Large intestine (tissue), 3 donors: ENCODE data around the gene DAAM1. TPM values are rescaled to one million over a fixed set of nuclear protein-coding genes. Genes with fewer than 3 reads are reported as not detected.

Experiments used
- DNase-seq, 2 donors: peaks; one replicate each; pipeline versions ENCODE4 v3.0.0 to v3.0.0-alpha.2; 2013
- H3K27ac ChIP-seq: one replicate; pipeline ENCODE4 v1.5.1; 2013; ENCODE audit warnings: low read length
- H3K27me3 ChIP-seq: 2 replicates; pipeline ENCODE4 v1.6.1; 2013; ENCODE audit warnings: low read length; ENCODE audit not compliant: control insufficient read depth, insufficient read depth
- H3K36me3 ChIP-seq: 2 replicates; pipeline ENCODE4 v1.6.1; 2013; ENCODE audit warnings: low read length; ENCODE audit not compliant: control insufficient read depth, insufficient read depth
- H3K4me1 ChIP-seq: one replicate; pipeline ENCODE4 v1.6.1; 2013; ENCODE audit warnings: low read length; ENCODE audit not compliant: control insufficient read depth, insufficient read depth
- H3K4me3 ChIP-seq: one replicate; pipeline ENCODE4 v1.5.1; 2013; ENCODE audit warnings: low read length
- H3K9me3 ChIP-seq: one replicate; pipeline ENCODE4 v1.6.1; 2013; ENCODE audit warnings: mild to moderate bottlenecking, low read depth, low read length, moderate library complexity; ENCODE audit not compliant: control insufficient read depth
- WGBS: methylation state at CpG from one replicate; pipeline ENCODE4 v1.1.5; 2013; ENCODE audit warnings: low lambda C conversion rate; ENCODE audit not compliant: insufficient coverage; 5-methylcytosine and 5-hydroxymethylcytosine counted together
- polyA plus RNA-seq: library from polyadenylated mRNA; unstranded; fragments of 120-200 nt; gene quantifications from one replicate; pipeline ENCODE4 v1.2.1, GENCODE V29; 2013

DAAM1 gene
- polyA plus RNA-seq, 1 donor = 37.9 TPM

DNA sequence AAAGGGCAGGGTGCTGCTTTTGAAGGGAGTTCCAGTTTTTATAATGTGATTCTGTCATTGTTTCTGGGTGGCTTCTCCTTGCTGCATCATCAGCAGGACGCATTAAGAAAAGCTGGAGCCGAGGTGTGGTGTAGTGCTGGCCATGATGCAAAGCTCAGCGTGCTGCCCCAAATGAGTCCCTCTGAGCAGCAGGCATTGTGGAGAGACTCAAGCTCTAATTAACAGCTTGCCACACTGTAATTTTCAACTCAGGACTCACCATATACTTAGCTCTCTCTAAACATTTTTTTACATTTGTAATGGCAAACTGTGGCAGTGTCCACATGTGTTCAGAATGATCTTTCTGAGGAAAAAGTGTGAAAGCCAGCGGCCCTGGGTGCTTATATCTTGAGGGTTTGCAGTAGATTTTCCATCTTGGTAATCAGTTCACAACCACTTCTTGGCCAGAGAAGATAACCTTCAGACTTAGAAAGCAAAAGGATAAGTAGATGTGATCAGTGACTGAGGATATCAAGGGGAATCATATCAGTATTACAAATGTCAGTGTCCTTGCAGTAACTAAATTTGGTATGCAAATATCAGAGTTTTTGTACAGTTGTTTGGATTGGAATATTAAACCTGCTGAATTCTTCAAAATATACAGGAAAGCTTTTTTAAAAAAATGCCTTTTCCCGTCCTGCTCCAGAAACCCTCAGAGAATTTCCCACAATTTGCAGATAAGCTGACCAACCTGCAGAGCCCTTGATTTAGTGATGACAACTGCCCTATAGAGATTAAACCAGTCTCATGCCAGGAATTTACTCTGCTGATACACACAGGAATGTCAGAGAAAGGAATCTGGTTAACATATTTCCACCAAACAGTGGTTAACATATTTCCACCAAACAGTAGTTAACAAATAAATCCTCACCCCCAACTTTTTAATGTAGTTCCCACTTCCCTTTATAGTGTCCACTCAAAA lies 63.6 kb downstream of the DAAM1 start:
- Histone ChIP-seq H3K36me3 (no peaks in the 10 kb centered on the region), H3K4me1 (peaks cover 10% of the 10 kb centered on the region), H3K4me3 (no peak overlapping the region), H3K27me3 (no peaks in the 10 kb centered on the region), H3K27ac (no peak overlapping the region), H3K9me3 (no peaks in the 10 kb centered on the region)
- DNase-seq = no peak
- no CpG with 5 or more reads among the region's 5 CpGs for WGBS

DNA sequence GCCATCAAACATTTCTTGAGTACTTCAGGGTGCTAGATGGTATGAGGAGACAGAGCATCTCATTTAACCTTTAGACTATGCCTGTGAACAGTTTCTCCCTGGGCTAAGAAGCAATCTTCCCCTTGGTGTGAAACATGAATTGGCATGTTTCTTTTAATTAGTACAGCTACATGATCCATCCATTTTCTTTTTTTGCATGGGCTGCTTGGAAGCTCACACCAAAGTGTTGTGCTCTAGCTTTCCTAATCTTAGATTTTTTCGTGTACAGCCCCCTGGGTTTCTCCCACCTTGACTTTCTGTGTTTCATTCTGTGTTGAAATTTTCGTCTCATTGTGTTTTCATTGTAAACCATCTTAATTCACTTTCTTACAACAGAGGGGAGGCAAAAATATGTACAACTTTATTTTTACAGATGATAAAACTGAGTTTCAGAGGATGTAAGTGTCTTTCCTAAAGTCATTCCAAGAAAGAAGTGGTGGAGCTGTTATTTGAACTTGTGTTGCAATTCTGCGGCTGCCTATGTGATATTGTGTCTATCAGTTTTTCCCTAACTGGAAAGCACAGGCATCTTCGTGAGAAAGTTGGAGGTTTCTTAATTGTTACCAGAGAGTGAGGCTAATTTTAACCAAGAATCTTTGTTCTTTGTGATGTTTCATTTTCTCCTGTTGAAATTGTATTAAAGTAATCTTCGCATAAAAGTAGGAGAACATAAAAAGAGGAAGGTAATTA lies 64.5 kb downstream of the DAAM1 start:
- Histone ChIP-seq H3K36me3 (no peaks in the 10 kb centered on the region), H3K4me3 (no peak overlapping the region), H3K4me1 (peaks cover 10% of the 10 kb centered on the region), H3K27me3 (no peaks in the 10 kb centered on the region), H3K27ac (no peak overlapping the region), H3K9me3 (no peaks in the 10 kb centered on the region)
- DNase-seq = no peak
- WGBS = 90% methylated on average over 3 of the region's 5 CpGs

- H3K36me3 ChIP-seq = no peaks in the 10 kb centered on the region
- no peaks in the 10 kb centered on the region for H3K27me3 ChIP-seq
- H3K4me1 ChIP-seq = peaks cover 8% of the 10 kb centered on the region
- H3K27ac ChIP-seq = no peak overlapping the region
- no peaks in the 10 kb centered on the region for H3K9me3 ChIP-seq
- no peak for DNase-seq
- H3K4me3 ChIP-seq = no peak overlapping the region
Measured at GRCh38 chr14:59253527-59253926, 65.1 kb downstream of the DAAM1 start.

DNA sequence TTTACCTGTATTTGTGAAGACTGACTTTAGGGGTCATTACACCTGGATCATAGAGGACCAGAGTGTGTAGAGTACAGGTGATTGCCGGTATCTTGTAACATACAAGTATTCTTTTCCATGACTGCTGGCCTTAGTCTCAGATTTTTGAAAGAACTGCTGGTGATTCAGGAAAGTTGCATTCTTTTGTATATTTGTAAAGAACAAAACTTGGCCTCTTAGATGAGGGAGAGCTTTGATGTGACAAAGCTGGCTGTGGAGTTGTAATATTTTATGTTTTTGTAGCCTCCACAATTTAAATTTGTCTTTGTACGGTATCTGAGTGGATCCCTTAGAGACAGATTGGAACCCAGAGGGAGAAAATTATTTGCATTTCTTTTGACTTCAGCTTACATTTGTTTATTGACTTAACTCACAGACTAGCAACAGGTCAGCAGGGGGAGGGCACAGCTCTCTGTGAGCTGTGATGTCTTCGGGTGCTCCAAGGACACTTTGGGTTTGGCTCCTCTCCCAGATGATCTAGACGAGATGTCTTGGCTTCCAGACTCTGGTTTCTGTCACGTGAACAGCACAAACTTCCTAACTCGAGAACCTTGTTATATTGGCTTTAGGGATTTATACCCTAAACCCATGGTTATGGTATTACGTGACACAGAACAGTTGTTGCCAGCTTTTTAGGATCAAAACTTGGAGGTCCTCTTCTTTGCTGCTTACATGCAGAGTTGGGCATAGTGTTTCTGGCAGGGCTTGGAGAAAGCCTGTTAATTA lies 65.9 kb downstream of the DAAM1 start:
- H3K9me3 ChIP-seq = no peaks in the 10 kb centered on the region
- H3K4me1 ChIP-seq = peaks cover 8% of the 10 kb centered on the region
- WGBS = 67% methylated on average over 1 of the region's 7 CpGs
- no peak overlapping the region for H3K27ac ChIP-seq
- DNase-seq = peak; percentile 42 to 58
- no peaks in the 10 kb centered on the region for H3K27me3 ChIP-seq
- H3K4me3 ChIP-seq = no peak overlapping the region
- no peaks in the 10 kb centered on the region for H3K36me3 ChIP-seq

- no peak overlapping the region for H3K27ac ChIP-seq
- no peak overlapping the region for H3K4me3 ChIP-seq
- 80% methylated on average over 1 of the region's 5 CpGs for WGBS
- H3K27me3 ChIP-seq = no peaks in the 10 kb centered on the region
- H3K36me3 ChIP-seq = no peaks in the 10 kb centered on the region
- DNase-seq = no peak
- peaks cover 8% of the 10 kb centered on the region for H3K4me1 ChIP-seq
- H3K9me3 ChIP-seq = no peaks in the 10 kb centered on the region
Measured at GRCh38 chr14:59254911-59255545, 66.6 kb downstream of the DAAM1 start.

DNA sequence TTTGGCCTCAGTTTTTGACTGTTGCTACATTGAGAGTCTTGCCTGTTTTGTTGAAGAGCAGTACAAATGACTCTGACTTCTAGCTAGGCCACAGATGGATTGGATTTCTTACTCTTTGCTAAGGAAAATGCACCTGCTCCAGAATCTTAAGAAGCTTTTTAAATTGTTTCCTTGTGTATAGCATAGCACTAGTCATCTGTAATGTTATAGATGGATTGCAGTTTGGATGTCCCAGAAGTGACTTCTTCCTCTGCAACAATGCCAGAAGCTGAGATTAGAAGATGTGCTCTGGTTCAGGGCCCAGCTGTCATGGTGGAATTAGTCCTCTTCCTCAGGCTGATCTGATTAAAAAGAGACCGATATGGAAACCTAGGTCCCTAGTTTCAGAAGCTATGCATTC lies 67.9 kb downstream of the DAAM1 start:
- Histone ChIP-seq H3K27me3 (no peaks in the 10 kb centered on the region), H3K4me3 (no peak overlapping the region), H3K27ac (no peak overlapping the region), H3K36me3 (no peaks in the 10 kb centered on the region), H3K9me3 (no peaks in the 10 kb centered on the region), H3K4me1 (peaks cover 8% of the 10 kb centered on the region)
- DNase-seq = no peak
- no CpG with 5 or more reads among the region's 1 CpG for WGBS

DNA sequence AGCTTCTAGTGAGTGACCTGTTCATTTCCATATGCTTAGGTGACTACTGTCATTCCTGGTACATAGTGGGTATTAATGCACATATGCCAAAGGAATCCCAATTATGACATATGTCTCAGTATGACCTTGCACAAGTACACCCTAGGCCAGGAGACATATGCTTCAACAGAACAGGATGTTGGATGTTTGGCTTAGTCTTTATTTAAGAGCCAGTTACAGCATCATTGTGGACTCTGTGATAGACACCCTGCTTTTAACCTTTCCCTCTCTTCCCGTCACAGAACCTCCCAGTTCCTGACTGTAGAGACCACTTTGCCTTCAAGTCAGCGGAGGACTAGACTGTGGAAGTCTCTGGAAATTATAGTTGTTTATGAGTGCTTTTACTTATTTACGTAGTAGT lies 72.9 kb downstream of the DAAM1 start:
- no peak for DNase-seq
- no peaks in the 10 kb centered on the region for H3K4me1 ChIP-seq
- no CpG with 5 or more reads among the region's 3 CpGs for WGBS
- no peak overlapping the region for H3K27ac ChIP-seq
- H3K27me3 ChIP-seq = no peaks in the 10 kb centered on the region
- peaks cover 21% of the 10 kb centered on the region for H3K36me3 ChIP-seq
- no peak overlapping the region for H3K4me3 ChIP-seq
- H3K9me3 ChIP-seq = no peaks in the 10 kb centered on the region

GRCh38 chr14:59262717-59263454 lies 74.4 kb downstream of the DAAM1 start:
- peak overlapping the region; percentile 17 for H3K27ac ChIP-seq
- H3K27me3 ChIP-seq = no peaks in the 10 kb centered on the region
- H3K4me3 ChIP-seq = no peak overlapping the region
- peak; percentile 36 to 63 for DNase-seq
- no peaks in the 10 kb centered on the region for H3K4me1 ChIP-seq
- H3K36me3 ChIP-seq = peaks cover 24% of the 10 kb centered on the region
- WGBS = 0% methylated on average over 1 of the region's 7 CpGs
- H3K9me3 ChIP-seq = no peaks in the 10 kb centered on the region

DNA sequence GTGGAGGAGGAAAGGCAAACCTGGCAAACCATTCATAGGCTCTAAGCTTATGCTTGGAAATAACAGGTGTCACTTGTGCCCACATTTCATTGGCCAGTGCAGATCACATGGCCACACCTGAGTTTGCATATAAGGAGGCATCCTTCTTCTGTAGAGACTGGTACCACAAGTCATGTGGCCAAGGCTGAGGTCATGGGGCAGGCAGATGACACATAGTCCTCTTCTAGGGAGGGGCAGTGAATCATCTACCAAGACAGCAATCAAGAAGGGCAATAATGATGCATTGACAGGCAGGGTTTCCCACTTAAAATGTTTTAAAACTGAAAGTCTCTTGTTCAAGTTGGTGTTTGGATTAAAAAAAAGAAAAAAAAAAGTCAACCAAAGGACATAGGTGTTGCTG lies 77.3 kb downstream of the DAAM1 start:
- H3K9me3 ChIP-seq = no peaks in the 10 kb centered on the region
- H3K27me3 ChIP-seq = no peaks in the 10 kb centered on the region
- H3K36me3 ChIP-seq = peaks cover 34% of the 10 kb centered on the region
- H3K4me1 ChIP-seq = no peaks in the 10 kb centered on the region
- DNase-seq = no peak
- H3K4me3 ChIP-seq = no peak overlapping the region
- no peak overlapping the region for H3K27ac ChIP-seq
